ENCODE measurements around the gene IGSF1.
A peak's percentile ranks its signal among the peaks of the same experiment; 100 is the strongest.
"Not testable (repeated sequence)": the region's sequence is repeated elsewhere in the genome, so short reads cannot be mapped to it uniquely, and the experiment has no call there.

IGSF1 gene

GRCh38 chrX:131271274-131271673 is 17.8 kb downstream of the IGSF1 start:
- DNase-seq = no peak

GRCh38 chrX:131270080-131270479 is 19.0 kb downstream of the IGSF1 start:
- no peak for DNase-seq

DNA sequence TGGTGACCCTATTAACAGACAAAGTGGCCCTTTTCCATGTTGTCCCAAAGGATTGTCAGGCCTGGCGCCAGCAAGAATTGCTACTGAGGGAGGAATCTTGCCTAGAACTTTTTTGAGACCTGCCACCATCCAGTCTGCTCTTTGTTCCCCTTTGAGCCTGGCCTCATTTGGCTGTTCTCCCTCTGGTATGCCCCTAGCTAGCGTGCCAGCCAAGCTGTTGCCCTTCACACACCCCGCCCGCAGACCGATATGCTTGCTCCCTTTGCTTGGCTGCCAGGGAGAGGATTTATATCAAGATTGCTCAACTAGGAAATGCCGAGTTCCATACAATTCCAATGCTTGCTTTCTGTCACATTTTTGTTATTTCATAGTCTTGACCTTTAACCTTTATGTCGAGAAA is 24.4 kb downstream of the IGSF1 start:
- DNase-seq = no peak

DNA sequence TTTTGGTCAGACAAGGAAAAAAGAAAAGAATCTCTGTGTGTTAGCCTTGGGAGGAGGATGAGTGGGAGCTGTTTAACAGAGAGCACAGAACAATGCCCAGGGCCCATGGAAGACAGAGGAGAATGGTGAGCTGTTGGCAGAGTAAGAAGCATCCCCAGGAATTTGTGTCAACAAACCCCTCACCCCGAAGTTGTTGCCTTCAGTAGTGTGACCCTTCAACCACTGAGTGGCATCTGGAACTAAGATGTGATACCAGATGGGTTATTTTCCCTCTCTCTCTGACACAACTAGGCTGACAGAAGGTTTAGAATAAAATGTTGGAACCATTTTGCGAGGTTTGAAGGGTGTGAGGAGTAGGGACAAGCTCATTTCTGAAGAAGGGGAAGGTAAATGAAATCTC is 25.1 kb downstream of the IGSF1 start:
- no peak for DNase-seq

GRCh38 chrX:131262738-131263679 is 26.1 kb downstream of the IGSF1 start:
- DNase-seq = peak; percentile 8

GRCh38 chrX:131262200-131262599 is 26.9 kb downstream of the IGSF1 start:
- no peak for DNase-seq

GRCh38 chrX:131257367-131257766 is 31.7 kb downstream of the IGSF1 start:
- DNase-seq = no peak

DNA sequence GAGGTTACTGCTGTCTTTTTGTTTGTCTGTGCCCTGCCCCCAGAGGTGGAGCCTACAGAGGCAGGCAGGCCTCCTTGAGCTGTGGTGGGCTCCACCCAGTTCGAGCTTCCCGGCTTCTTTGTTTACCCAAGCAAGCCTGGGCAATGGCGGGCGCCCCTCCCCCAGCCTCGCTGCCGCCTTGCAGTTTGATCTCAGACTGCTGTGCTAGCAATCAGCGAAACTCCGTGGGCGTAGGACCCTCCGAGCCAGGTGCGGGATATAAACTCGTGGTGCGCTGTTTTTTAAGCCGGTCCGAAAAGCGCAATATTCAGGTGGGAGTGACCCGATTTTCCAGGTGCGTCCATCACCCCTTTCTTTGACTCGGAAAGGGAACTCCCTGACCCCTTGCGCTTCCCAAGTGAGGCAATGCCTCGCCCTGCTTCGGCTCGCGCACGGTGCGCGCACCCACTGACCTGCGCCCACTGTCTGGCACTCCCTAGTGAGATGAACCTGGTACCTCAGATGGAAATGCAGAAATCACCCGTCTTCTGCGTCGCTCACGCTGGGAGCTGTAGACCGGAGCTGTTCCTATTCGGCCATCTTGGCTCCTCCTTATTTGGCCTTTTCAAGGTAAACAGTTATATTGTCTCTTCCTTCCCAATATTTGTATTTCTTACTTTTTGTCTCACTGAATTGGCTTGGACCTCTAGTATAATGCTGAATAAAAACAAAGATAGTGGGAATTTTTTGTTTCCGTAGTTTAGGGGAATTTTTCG is 37.9 kb downstream of the IGSF1 start:
- DNase-seq = not testable (repeated sequence)

DNA sequence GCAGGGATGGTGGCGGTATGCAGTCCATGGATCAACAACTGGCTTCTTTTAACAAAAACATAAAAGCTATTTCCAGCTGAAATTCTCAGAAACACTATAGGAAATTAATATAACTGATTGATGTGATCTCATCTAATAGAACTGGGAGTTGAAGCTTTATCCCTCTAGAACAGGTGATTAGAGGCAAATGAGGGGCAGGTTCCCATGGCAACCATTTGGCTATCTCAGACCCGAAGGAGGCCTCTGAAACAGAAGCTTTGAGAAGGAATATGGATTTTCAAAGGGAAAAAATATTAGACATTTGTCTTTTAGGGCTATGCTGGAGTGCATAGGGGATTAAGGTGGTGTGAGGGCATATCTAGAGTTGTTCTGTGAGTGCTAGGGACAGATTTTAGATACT is 50.0 kb downstream of the IGSF1 start:
- no peak for DNase-seq

- DNase-seq = no peak
Measured at GRCh38 chrX:131237363-131237762, 51.7 kb downstream of the IGSF1 start.

GRCh38 chrX:131235768-131236545 is 53.1 kb downstream of the IGSF1 start:
- DNase-seq = no peak

DNA sequence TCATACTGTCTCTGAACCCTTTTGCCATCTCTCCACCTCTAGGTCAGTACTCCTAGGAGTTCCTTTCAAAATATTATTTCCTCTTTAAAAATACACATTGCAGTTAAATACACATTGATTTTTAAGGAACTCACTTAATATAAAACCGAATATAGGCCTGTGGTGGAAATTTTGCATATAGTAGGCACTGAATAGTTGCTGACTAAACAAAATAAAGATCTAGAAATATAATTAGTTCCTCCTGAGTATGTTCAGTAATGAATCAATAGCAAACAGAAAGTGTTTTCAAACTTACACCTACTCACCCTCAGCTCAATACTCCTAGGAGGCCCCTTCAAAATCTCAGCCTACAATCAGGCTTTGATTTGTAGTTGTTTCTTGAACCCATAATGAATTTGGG is 61.5 kb downstream of the IGSF1 start:
- DNase-seq = no peak

- no peak for DNase-seq
Measured at GRCh38 chrX:131226591-131226990, 62.5 kb downstream of the IGSF1 start.

DNA sequence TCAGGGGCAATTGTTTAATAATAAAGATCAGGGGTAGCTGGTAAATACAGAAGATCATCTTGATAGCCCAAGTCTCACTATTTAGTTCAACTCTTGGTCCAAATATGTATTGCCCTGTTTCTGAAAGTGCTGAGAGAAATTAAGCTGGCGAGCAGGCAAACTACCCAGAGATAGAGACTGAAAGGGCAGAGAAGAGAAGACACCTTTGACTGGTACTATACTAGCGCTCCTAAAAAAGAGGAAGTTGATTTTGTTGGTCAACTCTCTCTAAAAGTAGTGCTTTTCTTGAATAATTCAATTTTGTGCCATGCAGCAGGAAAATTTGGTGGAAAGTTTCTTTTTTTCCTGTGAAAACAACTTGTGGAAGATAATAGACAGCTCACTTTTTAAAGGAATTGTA is 64.0 kb downstream of the IGSF1 start:
- DNase-seq = no peak
